H1 (cell line): ENCODE measurements around the gene TRIL. TPM values are rescaled to one million over a fixed set of nuclear protein-coding genes. Genes with fewer than 3 reads are reported as not detected.

Experiments
- CTCF ChIA-PET: fragments of 300-600 bp; sonication (Branson Sonifier 250); formaldehyde crosslinking; loops from one replicate; lab custom pipeline; 2021; ENCODE audit not compliant: partially characterized antibody; lab: Charles Lee
- POLR2A ChIA-PET: fragments of 300-600 bp; sonication (Branson Sonifier 250); formaldehyde crosslinking; loops from one replicate; lab custom pipeline; 2021; ENCODE audit warnings: inconsistent platforms; ENCODE audit not compliant: partially characterized antibody; lab: Charles Lee
- DNase-seq, 2 experiments: peaks; one replicate each; pipeline versions ENCODE4 v3.0.0 to v3.0.0-alpha.2; 2010 to 2022; ENCODE audit warnings: low spot score in 2 of 2, low read depth in 1 of 2, mixed read lengths in 1 of 2
- FAIRE-seq: peaks from 2 replicates; lab custom pipeline; 2011; peaks lifted over from hg19 to GRCh38; lab: Jason Lieb, UNC
- H2AFZ ChIP-seq: 2 replicates; pipeline ENCODE4 v1.8.1; 2012; ENCODE audit warnings: low read length, inconsistent platforms
- H2AK5ac ChIP-seq: 2 replicates; pipeline ENCODE4 v1.6.1; 2013; ENCODE audit warnings: low read depth, low read length
- H2BK120ac ChIP-seq: replicated peaks from 2 replicates; pipeline ENCODE3; 2013; ENCODE audit warnings: low read depth, low read length, inconsistent platforms
- H2BK12ac ChIP-seq: 2 replicates; pipeline ENCODE4 v1.6.1; 2013; ENCODE audit warnings: low read depth, low read length
- H2BK15ac ChIP-seq: 2 replicates; pipeline ENCODE4 v1.6.1; 2013; ENCODE audit warnings: low read length
- H2BK20ac ChIP-seq: 2 replicates; pipeline ENCODE4 v1.6.1; 2013; ENCODE audit warnings: low read length
- H2BK5ac ChIP-seq: 2 replicates; pipeline ENCODE4 v1.6.1; 2013; ENCODE audit warnings: low read depth, low read length
- H3K14ac ChIP-seq: 2 replicates; pipeline ENCODE4 v1.6.1; 2013; ENCODE audit warnings: inconsistent platforms; ENCODE audit not compliant: insufficient read length
- H3K18ac ChIP-seq: 2 replicates; pipeline ENCODE4 v1.6.1; 2013; ENCODE audit warnings: low read length; ENCODE audit errors: extremely low read depth
- H3K23ac ChIP-seq: 2 replicates; pipeline ENCODE4 v1.6.1; 2013; ENCODE audit warnings: inconsistent platforms; ENCODE audit not compliant: insufficient read length
- H3K23me2 ChIP-seq: 2 replicates; pipeline ENCODE4 v1.6.1; 2013; ENCODE audit warnings: low read depth, low read length
- H3K27ac ChIP-seq: 2 replicates; pipeline ENCODE4 v1.6.1; 2011; ENCODE audit warnings: low read depth, low read length, inconsistent platforms
- H3K27me3 ChIP-seq, 4 experiments: replicated peaks in 1 of 4; 1 replicate in 1 of 4; 2 replicates in 3 of 4; pipeline versions ENCODE4 v1.6.1 to v1.8.1; 2011 to 2013; ENCODE audit warnings: low read length in 3 of 4, mild to moderate bottlenecking in 3 of 4, inconsistent platforms in 2 of 4, mixed read lengths in 2 of 4, moderate library complexity in 1 of 4; ENCODE audit not compliant: control insufficient read depth in 3 of 4, insufficient read depth in 3 of 4; ENCODE audit errors: extremely low read depth in 1 of 4
- H3K36me3 ChIP-seq, 4 experiments: 2 replicates each; pipeline versions ENCODE4 v1.6.1 to v1.8.1; 2011 to 2013; ENCODE audit warnings: mild to moderate bottlenecking in 4 of 4, low read length in 3 of 4, moderate library complexity in 2 of 4, control low read depth in 1 of 4, inconsistent platforms in 1 of 4; ENCODE audit not compliant: insufficient read depth in 4 of 4, control insufficient read depth in 2 of 4
- H3K4ac ChIP-seq: replicated peaks from 2 replicates; pipeline ENCODE3; 2013; ENCODE audit warnings: low read length, low read depth, mixed read lengths, inconsistent platforms; ENCODE audit not compliant: insufficient read length
- H3K4me1 ChIP-seq, 4 experiments: replicated peaks in 1 of 4; 1 replicate in 1 of 4; 2 replicates in 3 of 4; pipeline versions ENCODE4 v1.6.1 to v1.8.1; 2011 to 2013; ENCODE audit warnings: low read length in 3 of 4, inconsistent platforms in 2 of 4, mixed read lengths in 1 of 4; ENCODE audit not compliant: insufficient read depth in 4 of 4, control insufficient read depth in 3 of 4
- H3K4me2 ChIP-seq, 2 experiments: 2 replicates each; pipeline versions ENCODE4 v1.6.1 to v1.8.1; 2011 to 2013; ENCODE audit warnings: low read depth in 2 of 2, low read length in 2 of 2, control low read depth in 1 of 2, inconsistent platforms in 1 of 2, mild to moderate bottlenecking in 1 of 2; ENCODE audit not compliant: insufficient read depth in 1 of 2
- H3K4me3 ChIP-seq, 4 experiments: fragments of 200-600, 300-600 bp in 1 of 4; sonication (generic), shearing (Covaris generic), sonication (Bioruptor Twin) in 1 of 4; 2 replicates each; pipeline versions ENCODE4 v1.5.1 to v1.8.1; 2011 to 2016; ENCODE audit warnings: low read length in 4 of 4, low read depth in 3 of 4, control low read depth in 2 of 4, inconsistent platforms in 2 of 4, mild to moderate bottlenecking in 2 of 4, mixed read lengths in 1 of 4, moderate library complexity in 1 of 4; ENCODE audit not compliant: insufficient read depth in 2 of 4; ENCODE audit errors: extremely low read depth in 1 of 4
- H3K56ac ChIP-seq: replicated peaks from 2 replicates; pipeline ENCODE3; 2013; ENCODE audit warnings: low read depth, mild to moderate bottlenecking, mixed read lengths, low read length, inconsistent platforms; ENCODE audit not compliant: insufficient read length
- H3K79me1 ChIP-seq: 2 replicates; pipeline ENCODE4 v1.6.1; 2013; ENCODE audit warnings: low read depth, low read length, control low read depth
- H3K79me2 ChIP-seq, 2 experiments: 2 replicates each; pipeline versions ENCODE4 v1.6.1 to v1.8.1; 2012 to 2013; ENCODE audit warnings: low read length in 2 of 2, mild to moderate bottlenecking in 2 of 2, inconsistent platforms in 1 of 2; ENCODE audit not compliant: insufficient read depth in 2 of 2, control insufficient read depth in 1 of 2
- H3K9ac ChIP-seq, 4 experiments: replicated peaks in 1 of 4; 1 replicate in 1 of 4; 2 replicates in 3 of 4; pipeline versions ENCODE4 v1.6.1 to v1.8.1; 2011 to 2013; ENCODE audit warnings: low read depth in 3 of 4, low read length in 3 of 4, control low read depth in 2 of 4, mild to moderate bottlenecking in 2 of 4, moderate library complexity in 2 of 4, inconsistent platforms in 1 of 4; ENCODE audit errors: extremely low read depth in 1 of 4
- H3K9me3 ChIP-seq, 2 experiments: 2 replicates each; pipeline versions ENCODE4 v1.6.1 to v1.8.1; 2012 to 2013; ENCODE audit warnings: mild to moderate bottlenecking in 2 of 2, moderate library complexity in 2 of 2, control low read depth in 1 of 2, inconsistent platforms in 1 of 2, low read depth in 1 of 2, low read length in 1 of 2, mixed read lengths in 1 of 2; ENCODE audit not compliant: insufficient read depth in 2 of 2
- H4K20me1 ChIP-seq, 2 experiments: replicated peaks in 1 of 2; 2 replicates each; pipeline versions ENCODE3 to v1.8.1; 2011 to 2013; ENCODE audit warnings: inconsistent platforms in 2 of 2, low read length in 2 of 2, mild to moderate bottlenecking in 1 of 2; ENCODE audit not compliant: insufficient read depth in 2 of 2, control insufficient read depth in 1 of 2
- H4K5ac ChIP-seq: 2 replicates; pipeline ENCODE4 v1.6.1; 2013; ENCODE audit warnings: low read length, low read depth, mixed read lengths, inconsistent platforms; ENCODE audit not compliant: insufficient read length
- H4K8ac ChIP-seq: 2 replicates; pipeline ENCODE4 v1.8.0; 2013; ENCODE audit warnings: mild to moderate bottlenecking, moderate library complexity, low read length, inconsistent platforms; ENCODE audit not compliant: insufficient read depth; ENCODE audit errors: extremely low read depth
- H4K91ac ChIP-seq: replicated peaks from 2 replicates; pipeline ENCODE3; 2013; ENCODE audit warnings: low read length, mixed read lengths, inconsistent platforms; ENCODE audit not compliant: insufficient read length
- ATF3 ChIP-seq: IDR thresholded peaks from 2 replicates; pipeline ENCODE4 v1.6.1; 2011; ENCODE audit warnings: low read depth, mild to moderate bottlenecking, low read length; ENCODE audit not compliant: insufficient read depth
- BRCA1 ChIP-seq: IDR thresholded peaks from 2 replicates; pipeline ENCODE4 v1.6.1; 2012; ENCODE audit warnings: low read depth, low read length, improper control_type of control experiment
- CTBP2 ChIP-seq: IDR thresholded peaks from 2 replicates; pipeline ENCODE4 v1.7.0; 2011; ENCODE audit warnings: borderline replicate concordance, mild to moderate bottlenecking, moderate library complexity, mixed read lengths, low read length; ENCODE audit not compliant: insufficient read depth, insufficient read length
- KDM4A ChIP-seq: IDR thresholded peaks from one replicate; pipeline ENCODE4 v1.7.1; 2012; ENCODE audit warnings: low read depth, mild to moderate bottlenecking, moderate library complexity, low read length, inconsistent platforms; ENCODE audit not compliant: severe bottlenecking
- NRF1 ChIP-seq: IDR thresholded peaks from 2 replicates; pipeline ENCODE4 v1.6.1; 2011; ENCODE audit warnings: mild to moderate bottlenecking, low read depth, low read length, improper control_type of control experiment
- POLR2A ChIP-seq, 2 experiments: IDR thresholded peaks; 1 replicate in 1 of 2; 2 replicates in 1 of 2; pipeline ENCODE4 v1.6.1; 2011; ENCODE audit warnings: low read depth in 2 of 2, low read length in 2 of 2, mild to moderate bottlenecking in 2 of 2; ENCODE audit errors: control extremely low read depth in 1 of 2
- RBBP5 ChIP-seq: IDR thresholded peaks from 2 replicates; pipeline ENCODE4 v1.7.1; 2012; ENCODE audit warnings: low read depth, mild to moderate bottlenecking, inconsistent platforms, low read length, moderate library complexity, borderline replicate concordance
- SP1 ChIP-seq: IDR thresholded peaks from 2 replicates; pipeline ENCODE4 v1.6.1; 2011; ENCODE audit warnings: low read depth, low read length
- WGBS, 2 experiments: shearing (Covaris generic) in 1 of 2; methylation state at CpG; one replicate each; pipeline versions ENCODE4 v1.1.6 to v1.1.7; 2013 to 2015; ENCODE audit warnings: low lambda C conversion rate in 2 of 2, mixed read lengths in 2 of 2, inconsistent platforms in 1 of 2, low coverage in 1 of 2, missing lambda C conversion rate in 1 of 2; ENCODE audit not compliant: insufficient replicate concordance in 2 of 2, insufficient coverage in 1 of 2, insufficient read length in 1 of 2; ENCODE audit errors: extremely low coverage in 1 of 2, missing lambda C conversion rate in 1 of 2; 5-methylcytosine and 5-hydroxymethylcytosine counted together
- polyA plus RNA-seq, 7 experiments: library from polyadenylated mRNA; depleted of rRNA in 3 of 7; stranded (reverse) in 5 of 7; unstranded in 2 of 7; fragments of >200 nt in 5 of 7; fragments of 200-250 nt in 2 of 7; gene quantifications; 1 replicate in 5 of 7; 2 replicates in 1 of 7; 4 replicates in 1 of 7; pipeline versions ENCODE4 v1.2.1 to v1.2.3, GENCODE V29; 2011 to 2013; ENCODE audit warnings: missing spikeins in 2 of 7, mixed read lengths in 2 of 7
- total RNA-seq: library from RNA; stranded (reverse); fragmentation: NEBNext Ultra II Directional; extraction: Animal tissue kit (Norgen Biotek cat#: 25700); gene quantifications from 2 replicates; pipeline ENCODE4 v1.2.1, GENCODE V29; 2021
- TF ChIP-seq, protein P1 (sequence below), 3 experiments: IDR thresholded peaks; 1 replicate in 2 of 3; 2 replicates in 1 of 3; pipeline versions ENCODE4 v1.5.1 to v1.6.1; 2011; ENCODE audit warnings: low read length in 3 of 3, mild to moderate bottlenecking in 3 of 3, inconsistent platforms in 2 of 3, low read depth in 1 of 3, moderate library complexity in 1 of 3; ENCODE audit not compliant: insufficient read depth in 1 of 3; ENCODE audit errors: control extremely low read depth in 1 of 3
- TF ChIP-seq, protein P2 (sequence below): IDR thresholded peaks from 2 replicates; pipeline ENCODE4 v1.6.1; 2011; ENCODE audit warnings: low read length, improper control_type of control experiment

The TRIL gene
- total and polyA plus RNA-seq, 2 of the 8 experiments (the other 6 are each of a cell fraction or from before 2014, with no cell fraction given): 3.9 to 5.5 TPM

DNA sequence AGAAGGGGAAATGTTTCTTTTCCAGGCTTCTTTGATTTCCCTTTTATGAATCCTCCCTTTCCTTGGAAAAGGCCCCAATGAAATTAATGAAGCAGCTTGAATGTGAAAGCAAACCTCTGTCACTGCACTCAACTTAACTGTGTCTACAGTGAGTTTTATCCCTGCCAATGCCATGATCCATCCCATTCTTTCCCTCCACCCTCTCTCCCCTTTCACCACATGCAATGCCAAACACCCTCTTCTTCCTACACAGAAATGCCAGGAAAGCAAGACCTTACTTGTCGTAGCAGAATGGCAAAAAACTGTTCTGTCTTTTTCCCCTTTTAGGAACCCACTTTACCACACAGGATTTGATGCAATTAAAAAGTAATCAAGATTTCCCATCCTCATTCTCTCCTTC lies 47.3 kb upstream of the TRIL start:
- no peak overlapping the region for H3K4ac ChIP-seq
- H3K23me2 ChIP-seq: no peaks in the 10 kb centered on the region
- H3K9me3 ChIP-seq: peaks cover 4 to 6% of the 10 kb centered on the region in 2 experiments; a peak in 2 of 4 replicates
- H3K23ac ChIP-seq: no peak overlapping the region
- H3K27me3 ChIP-seq: no peaks in the 10 kb centered on the region
- ChIA-PET CTCF (no interaction called here), POLR2A (no interaction called here)
- H3K56ac ChIP-seq: no peak overlapping the region
- H3K14ac ChIP-seq: no peak overlapping the region
- H3K79me1 ChIP-seq: no peaks in the 10 kb centered on the region
- H4K20me1 ChIP-seq: no peaks in the 10 kb centered on the region
- no peak overlapping the region for H3K27ac ChIP-seq
- H4K5ac ChIP-seq: no peak overlapping the region
- no peak overlapping the region for H2BK120ac ChIP-seq
- no peak overlapping the region for H2AK5ac ChIP-seq
- H4K91ac ChIP-seq: no peak overlapping the region
- no peak for FAIRE-seq
- H3K18ac ChIP-seq: no peak overlapping the region
- H2BK12ac ChIP-seq: no peak overlapping the region
- no peak overlapping the region for H2BK5ac ChIP-seq
- no peak for DNase-seq
- no peak overlapping the region for H3K4me3 ChIP-seq
- no peaks in the 10 kb centered on the region for H3K79me2 ChIP-seq
- no peak overlapping the region for H2BK20ac ChIP-seq
- H3K4me1 ChIP-seq: peaks cover 0 to 3% (median 1%) of the 10 kb centered on the region in 4 experiments; a peak in 2 of 7 replicates
- no peak overlapping the region for H4K8ac ChIP-seq
- 95% methylated on average over 1 of the region's 1 CpG; no CpG with 5 or more reads in 1 of the 2 experiments for WGBS, 2 experiments
- no peak overlapping the region for H3K4me2 ChIP-seq
- no peak overlapping the region for H2AFZ ChIP-seq
- H3K9ac ChIP-seq: no peak overlapping the region
- H2BK15ac ChIP-seq: no peak overlapping the region
- H3K36me3 ChIP-seq: 0 out of 8 replicates have a peak, but pooled peaks cover 0 to 3% (median 0%) of the 10 kb centered on the region in 4 experiments
- TF ChIP-seq, protein P1, sequence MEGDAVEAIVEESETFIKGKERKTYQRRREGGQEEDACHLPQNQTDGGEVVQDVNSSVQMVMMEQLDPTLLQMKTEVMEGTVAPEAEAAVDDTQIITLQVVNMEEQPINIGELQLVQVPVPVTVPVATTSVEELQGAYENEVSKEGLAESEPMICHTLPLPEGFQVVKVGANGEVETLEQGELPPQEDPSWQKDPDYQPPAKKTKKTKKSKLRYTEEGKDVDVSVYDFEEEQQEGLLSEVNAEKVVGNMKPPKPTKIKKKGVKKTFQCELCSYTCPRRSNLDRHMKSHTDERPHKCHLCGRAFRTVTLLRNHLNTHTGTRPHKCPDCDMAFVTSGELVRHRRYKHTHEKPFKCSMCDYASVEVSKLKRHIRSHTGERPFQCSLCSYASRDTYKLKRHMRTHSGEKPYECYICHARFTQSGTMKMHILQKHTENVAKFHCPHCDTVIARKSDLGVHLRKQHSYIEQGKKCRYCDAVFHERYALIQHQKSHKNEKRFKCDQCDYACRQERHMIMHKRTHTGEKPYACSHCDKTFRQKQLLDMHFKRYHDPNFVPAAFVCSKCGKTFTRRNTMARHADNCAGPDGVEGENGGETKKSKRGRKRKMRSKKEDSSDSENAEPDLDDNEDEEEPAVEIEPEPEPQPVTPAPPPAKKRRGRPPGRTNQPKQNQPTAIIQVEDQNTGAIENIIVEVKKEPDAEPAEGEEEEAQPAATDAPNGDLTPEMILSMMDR (IDR thresholded peaks at IDR 0.05; ENCODE audit: control extremely low read depth in 1 of 3, insufficient read depth in 1 of 3, low read depth in 1 of 3, low read length in 3 of 3): no peak
- TF ChIP-seq CTBP2 (no peak), RBBP5 (no peak), ATF3 (no peak), SP1 (no peak), NRF1 (no peak), BRCA1 (no peak), KDM4A (no peak), POLR2A (IDR thresholded peaks at IDR 0.05; ENCODE audit: control extremely low read depth in 1 of 2, low read depth in 2 of 2, low read length in 2 of 2) (no peak)
- TF ChIP-seq, protein P2, sequence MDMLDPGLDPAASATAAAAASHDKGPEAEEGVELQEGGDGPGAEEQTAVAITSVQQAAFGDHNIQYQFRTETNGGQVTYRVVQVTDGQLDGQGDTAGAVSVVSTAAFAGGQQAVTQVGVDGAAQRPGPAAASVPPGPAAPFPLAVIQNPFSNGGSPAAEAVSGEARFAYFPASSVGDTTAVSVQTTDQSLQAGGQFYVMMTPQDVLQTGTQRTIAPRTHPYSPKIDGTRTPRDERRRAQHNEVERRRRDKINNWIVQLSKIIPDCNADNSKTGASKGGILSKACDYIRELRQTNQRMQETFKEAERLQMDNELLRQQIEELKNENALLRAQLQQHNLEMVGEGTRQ: no peak
